C4-2B (cell line): ENCODE results near the gene LRRC15.

Source experiments
- H3K27ac ChIP-seq: fragments of 450-650 bp; 2 replicates; pipeline ENCODE4 v1.5.1; 2017
- ZFX ChIP-seq: fragments of 450-650 bp; IDR thresholded peaks from 2 replicates; pipeline ENCODE4 v1.6.1; 2017
- TF ChIP-seq, protein P1 (sequence below): fragments of 450-650 bp; conservative IDR thresholded peaks from 2 replicates; pipeline ENCODE4 v1.5.1; 2017; ENCODE audit warnings: mild to moderate bottlenecking

Gene LRRC15

DNA sequence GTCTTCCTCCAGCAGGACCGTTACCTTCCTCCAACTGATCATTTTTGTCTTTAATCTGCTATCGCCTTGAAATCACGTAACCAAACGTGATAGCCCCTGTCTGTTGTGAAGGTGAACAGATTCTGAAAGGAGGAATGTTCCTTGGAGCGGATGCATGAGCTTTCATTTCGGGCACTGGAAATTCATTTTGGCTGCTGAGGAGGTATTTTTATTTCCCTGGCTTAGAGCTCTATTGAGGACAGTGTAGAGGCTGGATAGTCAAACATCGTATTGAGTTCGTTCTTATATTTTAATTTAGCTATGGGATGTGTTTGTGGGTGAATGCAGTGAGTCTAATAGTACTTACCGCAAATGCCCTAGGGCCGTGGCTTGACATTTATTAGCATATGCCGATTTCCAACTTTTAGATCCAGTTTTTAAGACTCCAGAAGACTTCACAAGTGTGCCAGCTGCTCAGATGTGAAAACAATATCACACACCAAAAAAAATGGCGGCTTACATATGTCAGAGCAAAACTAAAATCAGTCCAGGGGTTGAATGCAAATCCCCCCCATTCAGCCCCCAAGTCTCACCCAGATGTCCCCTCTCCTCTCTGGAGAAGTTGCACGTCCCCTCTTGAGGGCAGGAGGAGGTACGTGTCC lies 40.5 kb downstream of the LRRC15 start:
- H3K27ac ChIP-seq = no peak overlapping the region; the same call in 1 of the 2 replicates
- TF ChIP-seq ZFX = no peak
- TF ChIP-seq, protein P1, sequence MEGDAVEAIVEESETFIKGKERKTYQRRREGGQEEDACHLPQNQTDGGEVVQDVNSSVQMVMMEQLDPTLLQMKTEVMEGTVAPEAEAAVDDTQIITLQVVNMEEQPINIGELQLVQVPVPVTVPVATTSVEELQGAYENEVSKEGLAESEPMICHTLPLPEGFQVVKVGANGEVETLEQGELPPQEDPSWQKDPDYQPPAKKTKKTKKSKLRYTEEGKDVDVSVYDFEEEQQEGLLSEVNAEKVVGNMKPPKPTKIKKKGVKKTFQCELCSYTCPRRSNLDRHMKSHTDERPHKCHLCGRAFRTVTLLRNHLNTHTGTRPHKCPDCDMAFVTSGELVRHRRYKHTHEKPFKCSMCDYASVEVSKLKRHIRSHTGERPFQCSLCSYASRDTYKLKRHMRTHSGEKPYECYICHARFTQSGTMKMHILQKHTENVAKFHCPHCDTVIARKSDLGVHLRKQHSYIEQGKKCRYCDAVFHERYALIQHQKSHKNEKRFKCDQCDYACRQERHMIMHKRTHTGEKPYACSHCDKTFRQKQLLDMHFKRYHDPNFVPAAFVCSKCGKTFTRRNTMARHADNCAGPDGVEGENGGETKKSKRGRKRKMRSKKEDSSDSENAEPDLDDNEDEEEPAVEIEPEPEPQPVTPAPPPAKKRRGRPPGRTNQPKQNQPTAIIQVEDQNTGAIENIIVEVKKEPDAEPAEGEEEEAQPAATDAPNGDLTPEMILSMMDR = no peak

DNA sequence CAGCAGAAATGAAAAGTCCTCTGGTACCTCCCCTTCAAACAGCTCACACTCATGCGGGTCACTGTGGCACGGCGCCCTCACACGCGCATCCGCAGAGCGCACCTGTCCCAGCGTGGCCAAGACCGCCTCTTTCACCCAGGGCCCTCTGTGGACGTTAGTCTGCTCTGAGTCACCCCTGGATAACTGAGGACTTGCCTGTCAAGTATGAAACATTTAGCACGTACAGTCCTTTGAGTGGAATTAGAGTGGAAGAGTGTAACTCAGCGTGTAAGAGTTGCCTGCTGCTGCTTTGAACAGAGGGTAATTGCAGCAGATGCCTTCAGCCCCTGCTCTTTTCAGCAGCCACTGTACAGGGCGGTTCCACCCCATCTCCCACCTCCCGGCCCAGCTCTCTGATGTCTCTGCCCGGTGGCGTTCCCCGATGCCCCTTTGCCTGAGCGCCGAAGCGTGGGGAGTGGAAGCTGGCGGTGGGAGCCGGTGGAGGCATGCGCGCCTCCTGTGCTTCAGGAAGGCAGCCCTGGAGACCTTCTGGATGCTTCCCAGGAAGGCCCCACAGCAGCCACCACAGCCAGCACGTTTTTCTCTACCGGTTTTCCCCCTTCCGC lies 41.4 kb downstream of the LRRC15 start:
- H3K27ac ChIP-seq = no peak overlapping the region
- TF ChIP-seq ZFX = no peak
- TF ChIP-seq, protein P1 = no peak

DNA sequence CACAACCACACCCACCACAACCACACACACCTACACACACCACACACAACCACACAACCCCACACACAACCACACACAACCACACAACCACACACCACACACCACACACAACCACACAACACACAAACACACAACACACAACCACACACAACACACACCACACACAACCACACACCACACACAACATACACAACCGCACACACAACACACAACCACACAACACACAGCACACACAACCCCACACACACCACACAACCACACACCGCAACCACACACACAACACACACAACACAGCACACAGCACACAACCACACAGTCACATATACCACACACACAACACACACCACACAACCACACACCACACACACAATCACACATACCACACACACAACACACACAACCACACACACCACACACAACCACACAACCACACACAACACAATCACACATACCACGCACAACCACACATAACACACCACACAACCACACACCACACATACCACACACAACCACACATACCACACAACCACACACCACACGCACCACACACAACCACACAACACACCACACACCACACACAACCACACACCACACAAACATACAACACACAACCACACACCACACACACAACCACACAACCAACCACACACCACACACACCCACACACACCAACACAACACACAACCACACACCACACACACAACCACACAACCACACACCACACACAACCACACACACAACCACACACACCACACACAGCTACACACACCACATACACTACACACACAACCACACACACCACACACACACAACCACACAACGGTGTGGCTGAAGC lies 42.1 kb downstream of the LRRC15 start:
- TF ChIP-seq, protein P1 = no peak
- no peak for TF ChIP-seq ZFX
- H3K27ac ChIP-seq = no peak overlapping the region

DNA sequence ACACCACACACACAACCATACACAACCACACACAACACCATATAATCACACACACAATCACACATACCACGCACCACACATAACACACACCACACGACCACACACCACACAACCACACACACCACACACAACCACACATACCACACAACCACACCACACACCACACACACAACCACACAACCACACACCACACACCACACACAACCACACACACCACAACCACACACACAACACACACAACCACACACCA lies 42.6 kb downstream of the LRRC15 start:
- TF ChIP-seq ZFX = no peak
- TF ChIP-seq, protein P1 = no peak
- H3K27ac ChIP-seq = no peak overlapping the region

DNA sequence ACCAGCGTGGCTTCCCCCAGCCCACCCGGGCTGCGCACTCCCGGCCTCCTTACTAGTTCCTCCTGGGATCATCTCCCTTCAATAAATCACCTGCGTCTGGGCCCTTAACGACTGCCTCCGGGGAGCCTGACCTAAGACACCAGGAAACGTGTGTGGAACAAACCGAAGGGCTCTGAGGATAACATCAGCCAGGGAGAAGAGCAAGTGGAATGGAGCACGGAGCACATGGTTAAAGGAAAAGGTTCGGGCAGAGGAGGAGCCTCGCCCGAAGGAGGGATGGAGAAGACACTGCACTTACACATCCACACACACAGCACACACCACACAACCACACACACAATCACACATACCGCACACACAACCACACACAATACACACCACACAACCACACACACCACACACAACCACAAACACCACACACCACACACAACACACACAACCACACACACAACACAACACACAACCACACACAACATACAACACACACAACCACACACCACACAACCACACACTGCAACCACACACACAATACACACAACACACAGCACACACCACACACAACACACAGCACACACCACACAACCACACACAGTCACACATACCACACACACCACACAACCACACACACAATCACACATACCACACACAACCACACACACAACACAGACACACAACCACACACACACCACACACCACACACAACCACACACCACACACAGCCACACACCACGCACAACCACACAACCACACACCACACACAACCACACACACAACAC lies 43.2 kb downstream of the LRRC15 start:
- TF ChIP-seq ZFX = no peak
- H3K27ac ChIP-seq = no peak overlapping the region

DNA sequence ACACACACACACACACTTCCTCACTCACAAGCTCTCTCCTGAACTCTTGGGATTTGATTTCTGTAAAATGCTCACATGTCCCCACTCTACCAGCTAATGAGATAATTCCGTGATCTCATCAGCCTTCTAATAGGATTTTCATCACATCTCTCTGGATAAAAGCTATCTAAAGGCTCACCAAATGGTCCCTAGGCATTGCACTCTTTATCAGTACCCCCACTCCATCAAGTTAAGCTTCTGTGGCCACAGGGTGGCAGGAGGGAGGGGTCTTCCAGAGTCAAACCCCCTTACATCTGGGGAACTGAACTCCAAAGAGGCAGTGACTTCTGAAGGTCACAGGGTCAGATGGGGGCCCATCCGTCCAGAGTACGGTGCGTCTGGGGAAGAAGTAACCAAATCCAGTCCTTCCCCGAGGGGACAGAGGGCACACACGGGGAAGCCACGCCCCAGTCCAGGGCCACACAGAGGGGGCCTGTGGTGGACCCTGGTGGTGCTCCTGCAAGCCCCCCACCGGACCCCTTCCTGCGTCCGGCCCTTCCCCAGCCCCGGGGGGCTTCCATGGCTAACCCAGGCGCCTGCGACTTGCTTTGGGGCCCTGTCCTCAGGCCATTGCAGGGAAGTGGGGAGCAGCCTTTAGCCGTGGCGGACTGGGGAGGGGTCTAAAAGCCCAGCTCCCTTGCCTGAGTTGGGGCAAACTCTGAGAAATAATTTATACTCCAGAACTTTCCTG lies 44.0 kb downstream of the LRRC15 start:
- no peak overlapping the region for H3K27ac ChIP-seq
- TF ChIP-seq, protein P1 = no peak
- TF ChIP-seq ZFX = no peak

DNA sequence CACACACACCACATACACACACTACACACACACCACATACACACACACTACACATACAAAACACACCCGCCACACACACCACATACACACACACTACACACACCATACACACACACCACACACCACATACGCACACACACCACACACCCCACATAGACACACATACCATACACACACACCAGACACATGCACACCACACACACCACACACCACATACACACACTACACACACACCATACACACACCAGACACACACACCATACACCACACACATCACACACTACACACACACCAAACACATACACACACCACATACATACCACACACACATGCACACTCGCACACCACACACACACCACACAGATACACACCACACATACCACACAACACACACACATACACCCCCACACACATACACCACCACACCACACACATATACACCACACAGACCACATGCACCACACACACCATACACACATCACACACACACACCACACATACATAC lies 44.7 kb downstream of the LRRC15 start:
- TF ChIP-seq ZFX = no peak
- TF ChIP-seq, protein P1 = no peak
- no peak overlapping the region for H3K27ac ChIP-seq
